OCI-LY7 (cell line): Measurements from ENCODE around the gene HRK. TPM values are rescaled to one million over a fixed set of nuclear protein-coding genes. Genes with fewer than 3 reads are reported as not detected.

Experiments
- BruUV-seq: library from RNA; stranded (reverse); fragments of 400-500 nt; replicated peaks from 2 replicates; lab custom pipeline; 2021; lab: Mats Ljungman, UMichigan
- CTCF ChIA-PET: fragments of 300-600 bp; sonication (Branson Sonifier 250); formaldehyde crosslinking; loops from one replicate; lab custom pipeline; 2022; ENCODE audit warnings: antibody characterized with exemption; ENCODE audit not compliant: unreplicated experiment; lab: Charles Lee
- POLR2A ChIA-PET: fragments of 300-600 bp; sonication (Branson Sonifier 250); formaldehyde crosslinking; loops from one replicate; lab custom pipeline; 2022; ENCODE audit warnings: antibody characterized with exemption; lab: Charles Lee
- DNase-seq: peaks from one replicate; pipeline ENCODE4 v3.0.0-alpha.2; 2015; ENCODE audit warnings: low spot score
- H2AFZ ChIP-seq: fragments of 200-600 bp; sonication (generic), shearing (Covaris generic); 2 replicates; pipeline ENCODE4 v1.6.1; 2014; ENCODE audit warnings: mild to moderate bottlenecking, antibody characterized with exemption, low read length, moderate library complexity
- H3K27ac ChIP-seq: fragments of 200-600 bp; sonication (generic); 2 replicates; pipeline ENCODE4 v1.5.1; 2014; ENCODE audit warnings: mixed run types, low read depth, mild to moderate bottlenecking, moderate library complexity, low read length, inconsistent platforms; ENCODE audit not compliant: poor library complexity, severe bottlenecking
- H3K36me3 ChIP-seq: fragments of 200-600 bp; sonication (generic); 2 replicates; pipeline ENCODE4 v1.6.1; 2014; ENCODE audit warnings: mild to moderate bottlenecking, antibody characterized with exemption, low read length, moderate library complexity, mixed read lengths; ENCODE audit not compliant: insufficient read depth
- H3K4me1 ChIP-seq: fragments of 200-600 bp; sonication (generic); 2 replicates; pipeline ENCODE4 v1.5.1; 2014; ENCODE audit warnings: mild to moderate bottlenecking, low read length; ENCODE audit not compliant: insufficient read depth, poor library complexity, severe bottlenecking
- H3K4me2 ChIP-seq: fragments of 200-600 bp; sonication (generic); 2 replicates; pipeline ENCODE4 v1.6.1; 2014; ENCODE audit warnings: mild to moderate bottlenecking, low read length
- H3K4me3 ChIP-seq: fragments of 200-600 bp; sonication (generic); 2 replicates; pipeline ENCODE4 v1.5.1; 2014; ENCODE audit warnings: mild to moderate bottlenecking, low read depth, low read length; ENCODE audit not compliant: poor library complexity, severe bottlenecking
- H3K79me2 ChIP-seq: fragments of 200-600 bp; sonication (generic); 2 replicates; pipeline ENCODE4 v1.6.1; 2016; ENCODE audit warnings: low read depth, mild to moderate bottlenecking, low read length, moderate library complexity, mixed read lengths; ENCODE audit not compliant: insufficient read depth
- H3K9me2 ChIP-seq: fragments of 200-600 bp; sonication (generic); 2 replicates; pipeline ENCODE4 v1.6.1; 2016; ENCODE audit warnings: mild to moderate bottlenecking, low read length, mixed read lengths; ENCODE audit not compliant: insufficient read depth
- H3K9me3 ChIP-seq: fragments of 200-600 bp; sonication (generic); 2 replicates; pipeline ENCODE4 v1.6.1; 2014; ENCODE audit warnings: mild to moderate bottlenecking, mixed run types, low read length, mixed read lengths
- H4K20me1 ChIP-seq: fragments of 200-600 bp; sonication (generic); 2 replicates; pipeline ENCODE4 v1.6.1; 2014; ENCODE audit warnings: mild to moderate bottlenecking, antibody characterized with exemption, low read length, moderate library complexity, mixed read lengths; ENCODE audit not compliant: insufficient read depth
- EZH2phosphoT487 ChIP-seq: fragments of 200-600 bp; sonication (generic); IDR thresholded peaks from 2 replicates; pipeline ENCODE4 v1.6.1; 2018; ENCODE audit warnings: low read depth, borderline replicate concordance, mild to moderate bottlenecking, mixed run types, antibody characterized with exemption, low read length, moderate library complexity, mixed read lengths
- intact Hi-C: fragments of 100-400 bp; cut with micrococcal nuclease; formaldehyde crosslinking; loops from one replicate; pipeline ENCODE4 v1.10.0; 2022; ENCODE audit not compliant: unreplicated experiment
- total RNA-seq, 2 experiments: library from RNA; depleted of rRNA in 1 of 2; stranded (reverse); fragments of >200 nt in 1 of 2; shearing (Covaris generic) in 1 of 2; gene quantifications; 2 replicates each; pipeline ENCODE4 v1.2.3, GENCODE V29; 2014 to 2022
- TF ChIP-seq, protein P1 (sequence below): fragments of 200-600 bp; sonication (generic); conservative IDR thresholded peaks from 2 replicates; pipeline ENCODE4 v1.5.1; 2014; ENCODE audit warnings: mild to moderate bottlenecking, antibody characterized with exemption, low read length, moderate library complexity, mixed read lengths

Gene HRK
- total RNA-seq, 2 experiments from 2014 or later = 16.5 to 17.8 TPM

DNA sequence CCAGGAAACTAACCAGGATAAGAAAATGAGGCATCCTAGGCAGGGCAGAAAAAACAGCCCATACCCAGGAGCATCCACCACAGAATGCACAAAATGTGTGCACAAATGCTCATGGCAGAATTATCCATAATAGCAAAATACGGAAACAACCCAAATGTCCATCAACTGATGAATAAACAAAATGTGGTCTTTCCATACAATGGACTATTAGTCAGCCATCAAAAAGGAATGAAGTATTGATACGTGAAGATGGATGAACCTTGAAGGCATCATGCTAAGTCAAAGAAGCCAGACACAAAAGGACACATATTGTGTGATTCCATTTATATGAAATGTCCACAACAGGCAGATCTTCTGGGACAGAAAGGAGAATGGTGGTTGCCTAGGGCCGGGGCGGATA lies 19.1 kb downstream of the HRK start:
- TF ChIP-seq, protein P1, sequence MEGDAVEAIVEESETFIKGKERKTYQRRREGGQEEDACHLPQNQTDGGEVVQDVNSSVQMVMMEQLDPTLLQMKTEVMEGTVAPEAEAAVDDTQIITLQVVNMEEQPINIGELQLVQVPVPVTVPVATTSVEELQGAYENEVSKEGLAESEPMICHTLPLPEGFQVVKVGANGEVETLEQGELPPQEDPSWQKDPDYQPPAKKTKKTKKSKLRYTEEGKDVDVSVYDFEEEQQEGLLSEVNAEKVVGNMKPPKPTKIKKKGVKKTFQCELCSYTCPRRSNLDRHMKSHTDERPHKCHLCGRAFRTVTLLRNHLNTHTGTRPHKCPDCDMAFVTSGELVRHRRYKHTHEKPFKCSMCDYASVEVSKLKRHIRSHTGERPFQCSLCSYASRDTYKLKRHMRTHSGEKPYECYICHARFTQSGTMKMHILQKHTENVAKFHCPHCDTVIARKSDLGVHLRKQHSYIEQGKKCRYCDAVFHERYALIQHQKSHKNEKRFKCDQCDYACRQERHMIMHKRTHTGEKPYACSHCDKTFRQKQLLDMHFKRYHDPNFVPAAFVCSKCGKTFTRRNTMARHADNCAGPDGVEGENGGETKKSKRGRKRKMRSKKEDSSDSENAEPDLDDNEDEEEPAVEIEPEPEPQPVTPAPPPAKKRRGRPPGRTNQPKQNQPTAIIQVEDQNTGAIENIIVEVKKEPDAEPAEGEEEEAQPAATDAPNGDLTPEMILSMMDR = no peak
- no peak for TF ChIP-seq EZH2phosphoT487
- CTCF ChIA-PET = no interaction called here
- BruUV-seq = no TSS peak

DNA sequence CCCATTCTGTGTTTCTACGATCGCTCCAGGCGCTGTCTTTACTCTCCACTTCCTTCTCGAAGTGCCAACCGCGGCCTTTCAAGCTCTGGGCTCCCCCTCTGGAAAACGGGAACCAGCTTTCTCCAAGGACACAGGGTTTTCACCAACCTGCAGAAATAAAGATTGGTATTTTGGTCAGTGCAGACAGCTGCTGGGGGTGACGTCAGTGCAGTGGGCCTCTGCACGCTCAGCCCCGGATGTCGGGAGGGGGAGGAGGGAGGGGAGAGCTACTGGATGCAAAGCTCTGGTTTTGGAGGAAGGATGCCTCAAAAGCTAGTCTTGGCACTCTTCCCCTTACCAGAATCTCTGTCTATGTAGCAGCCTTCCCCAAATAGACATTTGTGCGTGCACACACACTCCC lies 19.9 kb downstream of the HRK start:
- TF ChIP-seq, protein P1 = no peak
- no peak for TF ChIP-seq EZH2phosphoT487
- H3K4me2 ChIP-seq = peak overlapping the region; percentile 73
- H3K4me1 ChIP-seq = peaks cover 80% of the 10 kb centered on the region
- POLR2A ChIA-PET = interaction anchor here (0.6 to 2.4 kb wide), 11 partner anchors 9 to 159 kb away, joined by 3 to 7 read pairs (median 4); no protein-coding TSS in a partner anchor
- H3K9me3 ChIP-seq = no peaks in the 10 kb centered on the region
- no peak overlapping the region for H2AFZ ChIP-seq
- H3K27ac ChIP-seq = peak overlapping the region; percentile 91
- peak overlapping the region; percentile 54 for H3K4me3 ChIP-seq
- no peaks in the 10 kb centered on the region for H3K79me2 ChIP-seq
- no TSS peak for BruUV-seq
- no peaks in the 10 kb centered on the region; the same call in 1 of the 2 replicates for H3K36me3 ChIP-seq
- DNase-seq = peak; percentile 92
- no peaks in the 10 kb centered on the region for H3K9me2 ChIP-seq
- H4K20me1 ChIP-seq = no peaks in the 10 kb centered on the region
- intact Hi-C loops = loop anchor here (1.0 to 2.0 kb wide), 6 partner anchors 18 to 303 kb away; partner anchors contain the start of genes MAP1LC3B2, RNFT2 and SPRING1
- CTCF ChIA-PET = interaction anchor here (0.7 kb wide), 1 partner anchor 152 kb away, joined by 4 read pairs; no protein-coding TSS in a partner anchor

More for the DNA sequence above, 19.1 kb downstream of the HRK start:
- no peaks in the 10 kb centered on the region for H4K20me1 ChIP-seq
- peak overlapping the region; percentile 73 for H3K4me2 ChIP-seq
- H3K36me3 ChIP-seq = no peaks in the 10 kb centered on the region; the same call in 1 of the 2 replicates
- no peak overlapping the region; the same call in 1 of the 2 replicates for H2AFZ ChIP-seq
- no peaks in the 10 kb centered on the region for H3K9me3 ChIP-seq
- H3K27ac ChIP-seq = peak overlapping the region; percentile 91
- no peak for DNase-seq
- POLR2A ChIA-PET = interaction anchor here (1.1 to 1.7 kb wide), 2 partner anchors 18 to 113 kb away, joined by 3 to 5 read pairs; no protein-coding TSS in a partner anchor
- intact Hi-C loops = no loop called here
- no peaks in the 10 kb centered on the region for H3K79me2 ChIP-seq
- peaks cover 71% of the 10 kb centered on the region for H3K4me1 ChIP-seq
- H3K4me3 ChIP-seq = peak overlapping the region; percentile 54
- H3K9me2 ChIP-seq = no peaks in the 10 kb centered on the region

DNA sequence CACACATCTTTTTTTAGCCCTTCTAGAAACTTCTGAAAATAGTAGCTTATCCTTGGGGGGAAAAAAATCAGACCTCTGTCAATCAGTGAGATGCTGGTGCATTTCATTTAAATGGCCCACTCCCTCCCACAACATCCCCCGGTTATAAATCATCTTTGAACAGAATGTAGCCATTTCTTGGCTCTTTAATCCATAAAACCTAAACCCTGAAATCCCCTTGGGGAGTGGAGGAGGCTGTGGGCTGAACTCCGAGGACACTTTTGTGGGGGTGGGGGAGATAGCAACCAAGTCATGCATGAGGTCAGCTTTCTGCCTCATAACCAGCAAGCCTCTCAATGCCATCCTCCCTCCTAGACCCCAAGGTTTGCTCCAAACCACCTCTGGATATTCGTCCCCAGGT lies 21.0 kb downstream of the HRK start:
- DNase-seq = no peak
- H3K4me1 ChIP-seq = peaks cover 80% of the 10 kb centered on the region
- H3K4me3 ChIP-seq = peak overlapping the region; percentile 54
- intact Hi-C loops = loop anchor here (2.0 kb wide), 1 partner anchor 301 kb away; the partner anchor contains the start of gene MAP1LC3B2
- no peaks in the 10 kb centered on the region for H3K9me3 ChIP-seq
- no peaks in the 10 kb centered on the region for H3K9me2 ChIP-seq
- CTCF ChIA-PET = interaction anchor here (0.6 kb wide), 1 partner anchor 54 kb away, joined by 3 read pairs; no protein-coding TSS in a partner anchor
- BruUV-seq = no TSS peak
- no peak overlapping the region for H2AFZ ChIP-seq
- no peaks in the 10 kb centered on the region for H4K20me1 ChIP-seq
- H3K36me3 ChIP-seq = no peaks in the 10 kb centered on the region
- POLR2A ChIA-PET = interaction anchor here (1.0 to 2.4 kb wide), 4 partner anchors 14 to 158 kb away, joined by 3 to 7 read pairs (median 4); no protein-coding TSS in a partner anchor
- H3K4me2 ChIP-seq = peak overlapping the region; percentile 73
- TF ChIP-seq EZH2phosphoT487 = no peak
- TF ChIP-seq, protein P1 = no peak
- H3K27ac ChIP-seq = peak overlapping the region; percentile 91
- H3K79me2 ChIP-seq = no peaks in the 10 kb centered on the region
